Vagina (tissue), 2 donors: ENCODE measurements around the gene OR52E8.

ENCODE experiments used
- CTCF ChIP-seq, 3 experiments: fragments of 450-650 bp in 2 of 3; fragments of 200-600 bp in 1 of 3; sonication (generic) in 1 of 3; IDR thresholded peaks; one replicate each; pipeline ENCODE4 v1.5.1; 2017 to 2019; ENCODE audit warnings: antibody characterized with exemption in 3 of 3, mild to moderate bottlenecking in 2 of 3, moderate library complexity in 2 of 3
- POLR2A ChIP-seq, 2 donors: fragments of 450-650 bp; IDR thresholded peaks; one replicate each; pipeline ENCODE4 v1.6.1; 2017; ENCODE audit warnings: antibody characterized with exemption in 2 of 2, mild to moderate bottlenecking in 2 of 2, moderate library complexity in 2 of 2

GRCh38 chr11:5833446-5833845, 24.0 kb downstream of the OR52E8 start:
- TF ChIP-seq CTCF (IDR thresholded peaks at IDR 0.05) (no peak), POLR2A (IDR thresholded peaks at IDR 0.05) (no peak)
